ENCODE results near the gene RBM26.

- TF ChIP-seq CTCF (IDR thresholded peaks at IDR 0.05), result no peak
- no peak for TF ChIP-seq EP300 (IDR thresholded peaks at IDR 0.05)
- no peak for TF ChIP-seq POLR2A (IDR thresholded peaks at IDR 0.05)
- no peak for TF ChIP-seq POLR2AphosphoS5 (IDR thresholded peaks at IDR 0.05)
Measured at GRCh38 chr13:79359064-79359463, 47.0 kb downstream of the RBM26 start.

Measured in gastroesophageal sphincter (tissue), 3 donors.